Stimulated activated naive CD8-positive, alpha-beta T cell treated with anti-CD3 and anti-CD28 coated beads, Interleukin-15, amount 100 ng/mL, for 72 hours (primary cell): ENCODE results near the gene CMSS1.
A peak's percentile ranks its signal among the peaks of the same experiment; 100 is the strongest.

Experiments used
- ATAC-seq: fragments of 150-1000 bp; cut with Tn5 transposase; 2 replicates; pipeline ENCODE4 v1.10.0; 2021; ENCODE audit warnings: mild to moderate bottlenecking, moderate library complexity
- DNase-seq, 2 donors: peaks; one replicate each; pipeline ENCODE4 v3.0.0; 2021 to 2022
- H3K27ac Mint-ChIP-seq, 2 donors: one replicate each; pipeline ENCODE4 v1.8.0; 2022; ENCODE audit warnings: mild to moderate bottlenecking in 2 of 2, mixed read lengths in 2 of 2, moderate library complexity in 2 of 2
- H3K27me3 Mint-ChIP-seq: one replicate; pipeline ENCODE4 v1.8.0; 2022; ENCODE audit warnings: mixed read lengths
- H3K4me1 Mint-ChIP-seq: one replicate; pipeline ENCODE4 v1.8.0; 2022; ENCODE audit warnings: mild to moderate bottlenecking, mixed read lengths
- H3K4me3 Mint-ChIP-seq, 2 donors: one replicate each; pipeline ENCODE4 v1.8.0; 2022; ENCODE audit warnings: mild to moderate bottlenecking in 2 of 2, mixed read lengths in 2 of 2, moderate library complexity in 1 of 2
- H3K9me3 Mint-ChIP-seq, 2 donors: one replicate each; pipeline ENCODE4 v1.8.0; 2022; ENCODE audit warnings: mixed read lengths in 2 of 2

CMSS1 gene

DNA sequence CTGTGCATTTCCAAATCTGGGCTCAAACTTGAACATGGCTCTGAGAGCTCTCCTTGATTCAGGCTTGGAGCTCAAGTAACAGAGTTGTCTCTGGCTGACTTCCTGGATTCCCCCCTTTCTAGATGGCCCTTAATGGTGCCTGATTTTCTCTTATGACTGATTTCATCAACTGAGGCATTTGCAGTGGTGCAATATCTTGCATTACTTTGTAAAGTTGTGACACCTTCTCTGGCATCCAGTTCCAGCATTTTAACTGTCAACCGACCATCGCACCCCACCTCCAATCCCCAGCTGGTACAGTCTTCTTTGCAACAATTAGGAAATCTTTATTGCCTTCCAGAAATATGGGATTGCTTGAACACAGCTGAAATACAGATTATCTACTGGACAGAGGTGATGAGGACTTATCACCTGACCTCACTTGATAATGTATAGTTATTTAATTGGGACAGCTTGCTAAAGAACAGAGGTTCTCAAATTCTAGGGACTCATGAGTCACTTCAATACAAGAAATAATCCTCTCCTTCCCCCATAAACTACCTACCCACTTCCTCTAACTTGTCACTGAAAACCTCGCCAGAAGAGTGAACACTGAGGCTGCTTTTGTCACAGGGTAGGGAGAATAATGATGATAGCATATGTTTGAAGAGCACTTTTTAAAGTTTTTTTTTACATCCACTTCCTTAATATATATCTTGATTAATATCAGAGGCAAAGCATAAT, 254.8 kb downstream of the CMSS1 start:
- ATAC-seq (peak; percentile 82), DNase-seq (peak; percentile 30 to 34)
- Mint-ChIP-seq H3K9me3 (peaks cover 0 to 7% of the 10 kb centered on the region in 2 donors), H3K27me3 (no peaks in the 10 kb centered on the region), H3K4me3 (peak overlapping the region; percentile 61 to 79), H3K4me1 (peaks cover 82% of the 10 kb centered on the region), H3K27ac (peak overlapping the region; percentile 87)

- Mint-ChIP-seq H3K27ac (peak overlapping the region; percentile 87), H3K27me3 (no peaks in the 10 kb centered on the region), H3K9me3 (peaks cover 0 to 7% of the 10 kb centered on the region in 2 donors), H3K4me1 (peaks cover 82% of the 10 kb centered on the region), H3K4me3 (peak overlapping the region; percentile 73 to 79)
- ATAC-seq (peak; percentile 5), DNase-seq (no peak)
These were observed 255.5 kb downstream of the CMSS1 start for GRCh38 chr3:100073049-100073713.

- DNase-seq (peak; percentile 21), ATAC-seq (peak; percentile 49)
- Mint-ChIP-seq H3K27ac (peak overlapping the region; percentile 94), H3K9me3 (peaks cover 0 to 7% of the 10 kb centered on the region in 2 donors), H3K4me3 (peak overlapping the region; percentile 73 to 79), H3K4me1 (peaks cover 80% of the 10 kb centered on the region), H3K27me3 (no peaks in the 10 kb centered on the region)
These were observed 256.1 kb downstream of the CMSS1 start for GRCh38 chr3:100073714-100074307.

- ATAC-seq: no peak
- DNase-seq: no peak
- Mint-ChIP-seq H3K9me3 (peaks cover 0 to 7% of the 10 kb centered on the region in 2 donors), H3K4me3 (peak overlapping the region in 1 of 2 donors; percentile 66), H3K4me1 (peaks cover 66% of the 10 kb centered on the region), H3K27ac (peak overlapping the region; percentile 6 to 35), H3K27me3 (no peaks in the 10 kb centered on the region)
These were observed 257.5 kb downstream of the CMSS1 start for GRCh38 chr3:100075196-100075595.

- H3K27ac Mint-ChIP-seq: peak overlapping the region in 1 of 2 donors; percentile 79
- no peaks in the 10 kb centered on the region for H3K27me3 Mint-ChIP-seq
- ATAC-seq (no peak), DNase-seq (no peak)
- peaks cover 57% of the 10 kb centered on the region for H3K4me1 Mint-ChIP-seq
- peaks cover 0 to 7% of the 10 kb centered on the region in 2 donors for H3K9me3 Mint-ChIP-seq
- peak overlapping the region in 1 of 2 donors; percentile 66 for H3K4me3 Mint-ChIP-seq
These were observed 258.4 kb downstream of the CMSS1 start for GRCh38 chr3:100075851-100076730.

- ATAC-seq: no peak
- Mint-ChIP-seq H3K4me3 (peak overlapping the region in 1 of 2 donors; percentile 49), H3K4me1 (peaks cover 53% of the 10 kb centered on the region), H3K9me3 (no peaks in the 10 kb centered on the region), H3K27ac (peak overlapping the region in 1 of 2 donors; percentile 79), H3K27me3 (no peaks in the 10 kb centered on the region)
- no peak for DNase-seq
These were observed 259.3 kb downstream of the CMSS1 start for GRCh38 chr3:100076731-100077529.

- Mint-ChIP-seq H3K4me3 (no peak overlapping the region), H3K27me3 (no peaks in the 10 kb centered on the region), H3K9me3 (no peaks in the 10 kb centered on the region), H3K27ac (no peak overlapping the region), H3K4me1 (peaks cover 49% of the 10 kb centered on the region)
- ATAC-seq (no peak), DNase-seq (no peak)
These were observed 261.7 kb downstream of the CMSS1 start for GRCh38 chr3:100079328-100079727.

GRCh38 chr3:100080573-100080972, 262.9 kb downstream of the CMSS1 start:
- no peak for DNase-seq
- no peaks in the 10 kb centered on the region for H3K9me3 Mint-ChIP-seq
- no peaks in the 10 kb centered on the region for H3K27me3 Mint-ChIP-seq
- H3K4me3 Mint-ChIP-seq: no peak overlapping the region
- H3K27ac Mint-ChIP-seq: no peak overlapping the region
- ATAC-seq: no peak
- H3K4me1 Mint-ChIP-seq: peaks cover 52% of the 10 kb centered on the region

GRCh38 chr3:100081311-100081710, 263.6 kb downstream of the CMSS1 start:
- DNase-seq (no peak), ATAC-seq (no peak)
- Mint-ChIP-seq H3K4me3 (no peak overlapping the region), H3K27ac (peak overlapping the region in 1 of 2 donors; percentile 28), H3K4me1 (peaks cover 47% of the 10 kb centered on the region), H3K9me3 (no peaks in the 10 kb centered on the region), H3K27me3 (no peaks in the 10 kb centered on the region)

DNA sequence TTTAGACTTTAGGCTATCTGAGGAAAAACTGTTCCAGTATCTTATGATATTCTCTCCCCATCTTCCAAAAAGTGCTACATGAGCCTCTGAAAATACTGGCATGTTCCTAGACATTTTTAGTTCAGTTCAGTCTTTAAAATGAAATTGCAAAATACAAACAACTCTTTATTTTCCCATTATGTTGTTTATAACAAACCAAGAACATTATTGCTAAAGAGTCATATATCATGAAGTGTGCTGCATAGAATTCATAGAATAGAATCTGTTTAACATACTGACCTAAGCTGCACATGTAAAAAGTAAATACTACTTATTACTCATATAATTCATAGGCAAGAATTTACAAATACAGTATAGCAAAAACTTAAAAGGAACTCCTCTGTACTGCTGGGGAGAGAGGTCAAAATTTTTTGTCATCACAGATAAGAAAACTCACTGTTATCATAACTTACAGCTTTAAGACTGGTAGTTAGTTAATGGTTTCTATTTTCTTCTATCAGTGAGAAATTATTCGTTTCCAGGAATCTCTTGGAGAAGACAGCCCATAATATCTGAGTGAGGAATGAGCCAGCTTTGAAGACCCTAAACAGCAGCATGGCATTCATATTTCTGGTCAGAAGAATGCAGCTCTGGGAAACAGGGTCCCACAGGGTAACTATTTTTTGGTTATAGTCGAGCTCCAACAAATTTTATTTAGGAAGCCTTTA, 264.5 kb downstream of the CMSS1 start:
- DNase-seq (no peak), ATAC-seq (no peak)
- Mint-ChIP-seq H3K9me3 (no peaks in the 10 kb centered on the region), H3K4me1 (peaks cover 46% of the 10 kb centered on the region), H3K27ac (no peak overlapping the region), H3K27me3 (no peaks in the 10 kb centered on the region), H3K4me3 (no peak overlapping the region)

GRCh38 chr3:100082714-100083113, 265.1 kb downstream of the CMSS1 start:
- Mint-ChIP-seq H3K9me3 (no peaks in the 10 kb centered on the region), H3K27me3 (no peaks in the 10 kb centered on the region), H3K27ac (no peak overlapping the region), H3K4me3 (no peak overlapping the region), H3K4me1 (peaks cover 50% of the 10 kb centered on the region)
- no peak for ATAC-seq
- no peak for DNase-seq

DNA sequence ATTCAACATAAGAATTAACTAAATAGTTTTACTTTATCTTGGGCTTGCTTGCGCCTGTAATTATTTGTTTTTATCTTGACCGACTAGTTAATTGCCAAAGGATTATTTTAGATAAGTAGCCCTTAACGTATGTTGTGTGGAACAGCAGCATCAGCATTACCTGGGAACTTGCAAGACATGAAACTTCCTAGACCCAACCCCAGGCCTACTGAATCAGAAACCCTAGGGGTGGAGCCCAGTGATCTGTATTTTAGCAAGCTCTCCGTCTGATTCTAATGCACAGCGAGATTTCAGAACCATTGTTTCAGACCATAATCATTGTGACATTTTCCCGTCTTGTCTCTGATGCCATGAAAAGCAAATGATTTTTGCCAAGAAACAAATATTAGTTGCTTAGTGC, 265.5 kb downstream of the CMSS1 start:
- no peak for DNase-seq
- Mint-ChIP-seq H3K4me3 (no peak overlapping the region), H3K27ac (no peak overlapping the region), H3K27me3 (no peaks in the 10 kb centered on the region), H3K9me3 (no peaks in the 10 kb centered on the region), H3K4me1 (peaks cover 53% of the 10 kb centered on the region)
- ATAC-seq: no peak

GRCh38 chr3:100084100-100084806, 266.6 kb downstream of the CMSS1 start:
- no peak for ATAC-seq
- H3K4me1 Mint-ChIP-seq: peaks cover 64% of the 10 kb centered on the region
- H3K4me3 Mint-ChIP-seq: no peak overlapping the region
- no peaks in the 10 kb centered on the region for H3K9me3 Mint-ChIP-seq
- H3K27me3 Mint-ChIP-seq: no peaks in the 10 kb centered on the region
- H3K27ac Mint-ChIP-seq: peak overlapping the region in 1 of 2 donors; percentile 34
- no peak for DNase-seq

DNA sequence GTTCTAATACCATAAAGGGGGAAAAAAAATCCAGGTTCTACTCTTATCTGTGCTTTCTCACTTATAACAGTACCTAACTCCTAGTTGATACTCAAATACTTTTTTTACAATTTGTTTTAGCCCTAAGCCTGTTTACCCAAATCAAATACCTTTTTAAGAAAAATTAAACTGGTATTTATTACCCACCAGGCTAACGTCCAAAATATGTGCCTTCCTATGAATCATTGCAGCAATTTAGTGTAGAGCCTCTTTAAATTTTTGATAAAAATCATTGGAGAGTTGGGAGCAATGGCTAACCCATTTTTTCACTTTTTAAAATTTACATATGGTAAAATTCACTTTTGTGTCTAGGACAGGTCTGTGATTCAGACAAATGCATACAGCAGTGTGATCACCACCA, 268.7 kb downstream of the CMSS1 start:
- ATAC-seq (no peak), DNase-seq (no peak)
- H3K27ac Mint-ChIP-seq: no peak overlapping the region
- no peak overlapping the region for H3K4me3 Mint-ChIP-seq
- peaks cover 81% of the 10 kb centered on the region for H3K4me1 Mint-ChIP-seq
- H3K9me3 Mint-ChIP-seq: no peaks in the 10 kb centered on the region
- no peaks in the 10 kb centered on the region for H3K27me3 Mint-ChIP-seq
